HepG2 (cell line): ENCODE data around the gene TMEM141. TPM values are rescaled to one million over a fixed set of nuclear protein-coding genes. Genes with fewer than 3 reads are reported as not detected.

Experiments
- ARNT2 ChIP-seq: sonication (generic); formaldehyde crosslinking; IDR thresholded peaks from 2 replicates; pipeline ENCODE4 v1.8.0; 2022; ENCODE audit warnings: mild to moderate bottlenecking, low read depth, missing genetic modification reagents, moderate library complexity
- DZIP1 ChIP-seq: sonication (generic); formaldehyde crosslinking; IDR thresholded peaks from 2 replicates; pipeline ENCODE4 v1.5.0; 2020; ENCODE audit warnings: mild to moderate bottlenecking, missing genetic modification reagents
- ETV5 ChIP-seq: IDR thresholded peaks from 2 replicates; pipeline ENCODE4 v1.6.1; 2018; ENCODE audit warnings: missing biosample characterization, missing genetic modification reagents, inconsistent platforms, borderline replicate concordance
- HOXD1 ChIP-seq: sonication (generic); formaldehyde crosslinking; IDR thresholded peaks from 2 replicates; pipeline ENCODE4 v1.5.0; 2020; ENCODE audit warnings: missing genetic modification reagents
- MED13 ChIP-seq: sonication (generic); formaldehyde crosslinking; IDR thresholded peaks from 2 replicates; pipeline ENCODE4 v1.5.0; 2020; ENCODE audit warnings: missing genetic modification reagents
- MTF1 ChIP-seq: sonication (generic); formaldehyde crosslinking; IDR thresholded peaks from 2 replicates; pipeline ENCODE4 v1.5.0; 2020; ENCODE audit warnings: missing genetic modification reagents
- NR2F1 ChIP-seq, 2 experiments: fragments of 450-650 bp in 1 of 2; formaldehyde crosslinking in 1 of 2; IDR thresholded peaks; 2 replicates each; pipeline versions ENCODE4 v1.5.0 to v1.6.1; 2016 to 2020; ENCODE audit warnings: mild to moderate bottlenecking in 1 of 2, missing compliant biosample characterization in 1 of 2, missing genetic modification reagents in 1 of 2, moderate library complexity in 1 of 2
- SAP130 ChIP-seq: IDR thresholded peaks from 2 replicates; pipeline ENCODE4 v1.6.1; 2016; ENCODE audit warnings: low read depth
- SIN3A ChIP-seq: IDR thresholded peaks from 2 replicates; pipeline ENCODE4 v1.6.1; 2011; ENCODE audit warnings: low read depth, mild to moderate bottlenecking, control low read depth, low read length, borderline replicate concordance
- SOX13 ChIP-seq, 3 experiments: fragments of 450-650 bp in 1 of 3; sonication (generic) in 1 of 3; formaldehyde crosslinking in 1 of 3; IDR thresholded peaks in 2 of 3; conservative IDR thresholded peaks in 1 of 3; 2 replicates each; pipeline versions ENCODE4 v1.5.0 to v1.6.1; 2016 to 2020; ENCODE audit warnings: antibody characterized with exemption in 1 of 3, mild to moderate bottlenecking in 1 of 3, missing compliant biosample characterization in 1 of 3, missing genetic modification reagents in 1 of 3, moderate library complexity in 1 of 3
- SP2 ChIP-seq: sonication (generic); formaldehyde crosslinking; IDR thresholded peaks from 2 replicates; pipeline ENCODE4 v1.5.1; 2020; ENCODE audit warnings: mild to moderate bottlenecking, missing genetic modification reagents
- TFDP1 ChIP-seq: IDR thresholded peaks from 2 replicates; pipeline ENCODE4 v1.6.1; 2016; ENCODE audit warnings: missing compliant biosample characterization, missing genetic modification reagents, borderline replicate concordance
- THAP9 ChIP-seq: sonication (generic); formaldehyde crosslinking; IDR thresholded peaks from 2 replicates; pipeline ENCODE4; 2020; ENCODE audit warnings: missing genetic modification reagents, mild to moderate bottlenecking, borderline replicate concordance
- ZNF251 ChIP-seq: sonication (generic); formaldehyde crosslinking; IDR thresholded peaks from 2 replicates; pipeline ENCODE4 v1.9.0; 2021; ENCODE audit warnings: mild to moderate bottlenecking, missing genetic modification reagents
- ZNF503 ChIP-seq: sonication (generic); formaldehyde crosslinking; IDR thresholded peaks from 2 replicates; pipeline ENCODE4 v1.4.0; 2020; ENCODE audit warnings: missing genetic modification reagents
- ZNF660 ChIP-seq: sonication (generic); formaldehyde crosslinking; IDR thresholded peaks from 2 replicates; pipeline ENCODE4 v1.5.1; 2020; ENCODE audit warnings: mild to moderate bottlenecking, low read depth, missing genetic modification reagents, borderline replicate concordance
- polyA plus RNA-seq, 8 experiments: library from polyadenylated mRNA; depleted of rRNA in 3 of 8; stranded (reverse) in 7 of 8; unstranded in 1 of 8; fragments of >200 nt; fragmentation: Illumina TruSeq in 4 of 8; extraction: Trizol in 4 of 8; gene quantifications; 2 replicates each; pipeline versions ENCODE4 v1.2.1 to v1.2.3, GENCODE V29; 2011 to 2016; ENCODE audit warnings: low read depth in 4 of 8, missing spikeins in 1 of 8, mixed read lengths in 1 of 8; ENCODE audit not compliant: insufficient read depth in 1 of 8
- total RNA-seq, 5 experiments: library from RNA; depleted of rRNA; stranded (reverse); fragments of >200 nt; fragmentation: Illumina TruSeq; extraction: Trizol; gene quantifications; 2 replicates each; pipeline ENCODE4 v1.2.3, GENCODE V29; 2016; ENCODE audit warnings: low read depth in 1 of 5

Gene TMEM141
- total and polyA plus RNA-seq, 2 of the 13 experiments (the other 11 are each of a cell fraction or from before 2014, with no cell fraction given) = 81.0 to 202 TPM

GRCh38 chr9:136790640-136791515 is at the start of gene TMEM141 (continued):
- TF ChIP-seq HOXD1 (CRISPR knock-in tag) = peak; percentile 72; the same call in 1 of the 2 replicates
- 0 out of 2 replicates have a peak, but pooled peaks have one; percentile 7 for TF ChIP-seq DZIP1 (CRISPR knock-in tag)
- peak; percentile 34; the same call in 1 of the 2 replicates for TF ChIP-seq MED13 (CRISPR knock-in tag)
- TF ChIP-seq THAP9 (CRISPR knock-in tag) = peak; percentile 72; the same call in 1 of the 2 replicates
- no peak for TF ChIP-seq MTF1
- peak; percentile 32; the same call in 1 of the 2 replicates for TF ChIP-seq ETV5 (CRISPR knock-in tag)
- TF ChIP-seq NR2F1 (CRISPR knock-in tag; IDR thresholded peaks at IDR 0.05) = 0 out of 4 replicates have a peak, but pooled peaks of 1 of the 2 experiments have one; percentile 10
- TF ChIP-seq ARNT2 (CRISPR knock-in tag) = 0 out of 2 replicates have a peak, but pooled peaks have one; percentile 51
- 0 out of 2 replicates have a peak, but pooled peaks have one; percentile 13 for TF ChIP-seq ZNF503
- peak; percentile 50; the same call in 1 of the 2 replicates for TF ChIP-seq TFDP1 (CRISPR knock-in tag)
- no peak for TF ChIP-seq ZNF251 (CRISPR knock-in tag)
- TF ChIP-seq SIN3A = peak; percentile 48; the same call in 1 of the 2 replicates
- TF ChIP-seq ZNF660 (CRISPR knock-in tag) = no peak
- peak; percentile 49 for TF ChIP-seq SP2 (CRISPR knock-in tag)
- no peak for TF ChIP-seq SOX13 (IDR thresholded peaks at IDR 0.05)
- TF ChIP-seq SOX13 (CRISPR knock-in tag; conservative IDR thresholded peaks at IDR 0.05 in 1 of 2, IDR thresholded peaks at IDR 0.05 in 1 of 2) = 0 out of 4 replicates have a peak, but pooled peaks of 1 of the 2 experiments have one; percentile 16
- TF ChIP-seq SAP130 (CRISPR knock-in tag) = peak; percentile 53
